NCI-H748 treated with DMSO at 0.1 percent for 48 hours (cell line): ENCODE results near the gene FADS3.

ENCODE experiments used
- DNase-seq: peaks from one replicate; lab custom pipeline; 2025; lab: John Stamatoyannopoulos, UW

FADS3 gene

GRCh38 chr11:61913699-61914395, 22.5 kb upstream of the FADS3 start:
- no peak for DNase-seq

GRCh38 chr11:61912991-61913698, 21.8 kb upstream of the FADS3 start:
- DNase-seq = no peak

GRCh38 chr11:61912530-61912898, 21.2 kb upstream of the FADS3 start:
- no peak for DNase-seq

- no peak for DNase-seq
Observed at GRCh38 chr11:61911701-61912529, 20.6 kb upstream of the FADS3 start.

GRCh38 chr11:61911128-61911700, 19.9 kb upstream of the FADS3 start:
- DNase-seq = no peak

GRCh38 chr11:61910187-61911127, 19.1 kb upstream of the FADS3 start:
- no peak for DNase-seq

GRCh38 chr11:61908730-61909316, 17.5 kb upstream of the FADS3 start:
- no peak for DNase-seq

- no peak for DNase-seq
Observed at GRCh38 chr11:61907871-61908729, 16.8 kb upstream of the FADS3 start.

- DNase-seq = no peak
Observed at GRCh38 chr11:61907282-61907681, 15.9 kb upstream of the FADS3 start.

GRCh38 chr11:61906522-61906909, 15.2 kb upstream of the FADS3 start:
- no peak for DNase-seq

- DNase-seq = no peak
Observed at GRCh38 chr11:61905801-61906521, 14.6 kb upstream of the FADS3 start.

GRCh38 chr11:61905067-61905696, 13.8 kb upstream of the FADS3 start:
- no peak for DNase-seq

GRCh38 chr11:61904539-61905048, 13.2 kb upstream of the FADS3 start:
- no peak for DNase-seq

- no peak for DNase-seq
Observed at GRCh38 chr11:61903845-61904244, 12.5 kb upstream of the FADS3 start.

- DNase-seq = no peak
Observed at GRCh38 chr11:61902313-61902712, 11.0 kb upstream of the FADS3 start.

- no peak for DNase-seq
Observed at GRCh38 chr11:61901397-61901796, 10.1 kb upstream of the FADS3 start.

GRCh38 chr11:61900251-61900650, 8.9 kb upstream of the FADS3 start:
- DNase-seq = no peak

- DNase-seq = peak; percentile 57
Observed at GRCh38 chr11:61899146-61899841, 7.9 kb upstream of the FADS3 start.
